Progenitor cell of endocrine pancreas (in vitro differentiated cells): Measurements from ENCODE around the gene GRB7. TPM values are rescaled to one million over a fixed set of nuclear protein-coding genes. Genes with fewer than 3 reads are reported as not detected.

Experiments
- DNase-seq: peaks from one replicate; pipeline ENCODE4 v3.0.0; 2021; ENCODE audit warnings: low spot score; ENCODE audit not compliant: unreplicated experiment
- H3K27ac Mint-ChIP-seq: 2 replicates; pipeline ENCODE4 v1.8.0; 2021; ENCODE audit warnings: mild to moderate bottlenecking, moderate library complexity, mixed read lengths
- H3K27me3 Mint-ChIP-seq: 2 replicates; pipeline ENCODE4 v1.8.0; 2021; ENCODE audit warnings: mixed read lengths
- H3K36me3 Mint-ChIP-seq: 2 replicates; pipeline ENCODE4 v1.8.0; 2022; ENCODE audit warnings: mixed read lengths; ENCODE audit not compliant: insufficient read depth
- H3K4me1 Mint-ChIP-seq: 2 replicates; pipeline ENCODE4 v1.8.0; 2021; ENCODE audit warnings: low read depth, mixed read lengths
- H3K4me3 Mint-ChIP-seq: 2 replicates; pipeline ENCODE4 v1.8.0; 2021; ENCODE audit warnings: low read depth, mild to moderate bottlenecking, moderate library complexity, mixed read lengths
- H3K9me3 Mint-ChIP-seq: 2 replicates; pipeline ENCODE4 v1.8.0; 2021; ENCODE audit warnings: low read depth, mixed read lengths
- CTCF ChIP-seq: fragments of 200-600 bp; sonication (generic); IDR thresholded peaks from one replicate; pipeline ENCODE4 v1.5.0; 2021; ENCODE audit warnings: antibody characterized with exemption, mild to moderate bottlenecking; ENCODE audit not compliant: unreplicated experiment
- total RNA-seq: library from RNA; stranded (reverse); gene quantifications from 2 replicates; pipeline ENCODE4 v1.2.1, GENCODE V29; 2021

GRB7 gene
- total RNA-seq, 1 donor from 2014 or later = 29.9 TPM

GRCh38 chr17:39716073-39716818 is 21.5 kb upstream of the GRB7 start:
- Mint-ChIP-seq H3K27me3 (no peaks in the 10 kb centered on the region), H3K27ac (no peak overlapping the region), H3K4me1 (no peaks in the 10 kb centered on the region), H3K36me3 (peaks cover 9% of the 10 kb centered on the region), H3K9me3 (no peaks in the 10 kb centered on the region), H3K4me3 (no peak overlapping the region)
- no peak for DNase-seq
- TF ChIP-seq CTCF = no peak

- H3K36me3 Mint-ChIP-seq = peaks cover 11% of the 10 kb centered on the region
- H3K4me1 Mint-ChIP-seq = no peaks in the 10 kb centered on the region
- no peak overlapping the region for H3K4me3 Mint-ChIP-seq
- no peaks in the 10 kb centered on the region for H3K27me3 Mint-ChIP-seq
- no peak for TF ChIP-seq CTCF
- H3K9me3 Mint-ChIP-seq = no peaks in the 10 kb centered on the region
- DNase-seq = no peak
- H3K27ac Mint-ChIP-seq = no peak overlapping the region
These were observed 20.7 kb upstream of the GRB7 start for GRCh38 chr17:39716879-39717536.

- Mint-ChIP-seq H3K27ac (no peak overlapping the region), H3K9me3 (no peaks in the 10 kb centered on the region), H3K27me3 (no peaks in the 10 kb centered on the region), H3K36me3 (peaks cover 7% of the 10 kb centered on the region), H3K4me1 (no peaks in the 10 kb centered on the region), H3K4me3 (no peak overlapping the region)
- DNase-seq = no peak
- TF ChIP-seq CTCF = no peak
These were observed 20.1 kb upstream of the GRB7 start for GRCh38 chr17:39717660-39718059.

GRCh38 chr17:39719563-39720355 is 18.0 kb upstream of the GRB7 start:
- Mint-ChIP-seq H3K9me3 (no peaks in the 10 kb centered on the region), H3K36me3 (peaks cover 10% of the 10 kb centered on the region), H3K27ac (no peak overlapping the region)

More at GRCh38 chr17:39719563-39720355, 18.0 kb upstream of the GRB7 start:
- no peaks in the 10 kb centered on the region for H3K27me3 Mint-ChIP-seq
- TF ChIP-seq CTCF = no peak
- no peak overlapping the region for H3K4me3 Mint-ChIP-seq
- no peaks in the 10 kb centered on the region for H3K4me1 Mint-ChIP-seq
- DNase-seq = no peak
